Hepatic stellate cell (primary cell): Measurements from ENCODE around the gene NFIA.

Experiments
- DNase-seq: peaks from one replicate; pipeline ENCODE4 v3.0.0; 2011; ENCODE audit warnings: low spot score

NFIA gene

GRCh38 chr1:61247051-61247825 lies 164.9 kb downstream of the NFIA start:
- DNase-seq: no peak

GRCh38 chr1:61247881-61248752 lies 165.8 kb downstream of the NFIA start:
- no peak for DNase-seq

GRCh38 chr1:61250933-61251332 lies 168.6 kb downstream of the NFIA start:
- DNase-seq: no peak

- no peak for DNase-seq
These were observed 170.8 kb downstream of the NFIA start for GRCh38 chr1:61253059-61253735.

GRCh38 chr1:61253912-61254633 lies 171.7 kb downstream of the NFIA start:
- DNase-seq: no peak

- peak; percentile 33 for DNase-seq
These were observed 172.4 kb downstream of the NFIA start for GRCh38 chr1:61254634-61255357.

- DNase-seq: no peak
These were observed 173.0 kb downstream of the NFIA start for GRCh38 chr1:61255358-61255703.

GRCh38 chr1:61259379-61260148 lies 177.2 kb downstream of the NFIA start:
- no peak for DNase-seq

- no peak for DNase-seq
These were observed 177.8 kb downstream of the NFIA start for GRCh38 chr1:61260171-61260570.

- no peak for DNase-seq
These were observed 179.2 kb downstream of the NFIA start for GRCh38 chr1:61261595-61261994.

- no peak for DNase-seq
These were observed 181.8 kb downstream of the NFIA start for GRCh38 chr1:61263905-61264824.

GRCh38 chr1:61264825-61265242 lies 182.5 kb downstream of the NFIA start:
- DNase-seq: no peak

GRCh38 chr1:61265665-61266064 lies 183.3 kb downstream of the NFIA start:
- DNase-seq: no peak

GRCh38 chr1:61266738-61267137 lies 184.4 kb downstream of the NFIA start:
- DNase-seq: no peak

- no peak for DNase-seq
These were observed 186.3 kb downstream of the NFIA start for GRCh38 chr1:61268546-61269240.

- no peak for DNase-seq
These were observed 187.2 kb downstream of the NFIA start for GRCh38 chr1:61269602-61270001.

GRCh38 chr1:61270107-61270506 lies 187.7 kb downstream of the NFIA start:
- no peak for DNase-seq

GRCh38 chr1:61270761-61271411 lies 188.5 kb downstream of the NFIA start:
- no peak for DNase-seq
